HFFc6 (cell line): Measurements from ENCODE around the gene POLR3H. TPM values are rescaled to one million over a fixed set of nuclear protein-coding genes. Genes with fewer than 3 reads are reported as not detected.

ENCODE experiments used
- DNase-seq: peaks from one replicate; pipeline ENCODE4 v3.0.0-alpha.2; 2018
- H3K27ac Mint-ChIP-seq: 2 replicates; pipeline ENCODE4 v1.8.0; 2020; ENCODE audit warnings: mild to moderate bottlenecking, mixed read lengths
- H3K27me3 Mint-ChIP-seq: 2 replicates; pipeline ENCODE4 v1.8.0; 2021; ENCODE audit warnings: mild to moderate bottlenecking, moderate library complexity, mixed read lengths; ENCODE audit not compliant: insufficient read depth
- H3K36me3 Mint-ChIP-seq: 2 replicates; pipeline ENCODE4 v1.8.0; 2021; ENCODE audit warnings: low read depth, mixed read lengths
- H3K4me1 Mint-ChIP-seq: 2 replicates; pipeline ENCODE4 v1.8.0; 2020; ENCODE audit warnings: low read depth, mixed read lengths
- H3K4me3 Mint-ChIP-seq: 2 replicates; pipeline ENCODE4 v1.8.0; 2020; ENCODE audit warnings: mild to moderate bottlenecking, moderate library complexity, mixed read lengths
- H3K9me3 Mint-ChIP-seq: 2 replicates; pipeline ENCODE4 v1.8.0; 2020; ENCODE audit warnings: mild to moderate bottlenecking, mixed read lengths
- CTCF ChIP-seq: fragments of 200-600 bp; sonication (generic); IDR thresholded peaks from 2 replicates; pipeline ENCODE4 v1.5.0; 2021; ENCODE audit warnings: antibody characterized with exemption, mild to moderate bottlenecking
- total RNA-seq, 6 experiments: library from RNA; stranded (reverse); fragmentation: NEBNext Ultra II Directional; extraction: Animal tissue kit (Norgen Biotek cat#: 25700); gene quantifications; 2 replicates in 1 of 6; 3 replicates in 5 of 6; pipeline ENCODE4 v1.2.3, GENCODE V29; 2021

Gene POLR3H
- total RNA-seq, 6 experiments from 2014 or later = 50.9 to 72.1 (median 56.0) TPM

DNA sequence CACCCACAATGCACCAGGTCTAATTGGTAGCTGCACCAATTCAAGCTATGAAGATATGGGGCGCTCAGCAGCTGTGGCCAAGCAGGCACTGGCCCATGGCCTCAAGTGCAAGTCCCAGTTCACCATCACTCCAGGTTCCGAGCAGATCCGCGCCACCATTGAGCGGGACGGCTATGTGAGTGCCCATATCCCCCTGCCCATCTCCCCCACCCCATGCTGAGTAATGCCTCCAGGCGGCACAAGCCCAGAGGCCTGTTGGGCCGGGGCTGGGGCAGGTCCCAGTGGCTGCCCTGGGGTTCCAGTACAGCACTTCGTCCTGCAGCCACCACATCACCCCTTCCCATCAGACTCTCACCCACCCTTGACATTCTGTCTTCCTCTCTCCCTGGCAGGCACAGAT, 21.5 kb downstream of the POLR3H start:
- peak overlapping the region; percentile 69 for H3K27ac Mint-ChIP-seq
- no peak overlapping the region for H3K4me3 Mint-ChIP-seq

DNA sequence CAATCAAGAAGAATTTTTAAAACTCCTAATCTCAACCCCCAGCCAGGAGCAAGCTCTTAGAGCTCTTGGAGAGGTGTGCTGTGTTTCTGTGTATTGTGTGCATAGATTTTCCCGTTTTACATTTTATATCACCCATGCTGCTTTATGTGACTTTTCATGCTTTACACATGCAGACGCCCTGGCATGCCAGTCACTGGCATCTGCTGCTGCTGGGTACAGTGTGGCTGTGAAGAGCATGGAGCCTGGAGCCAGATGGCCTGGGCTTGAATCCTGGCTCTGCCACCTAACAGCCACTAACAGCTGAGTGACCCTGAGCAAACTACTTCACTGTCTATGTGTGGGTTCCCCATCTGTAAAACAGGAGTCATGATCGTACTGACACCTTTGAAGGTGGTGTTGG, 23.1 kb downstream of the POLR3H start:
- Mint-ChIP-seq H3K9me3 (no peaks in the 10 kb centered on the region), H3K4me3 (no peak overlapping the region), H3K27me3 (peaks cover 18% of the 10 kb centered on the region), H3K36me3 (no peaks in the 10 kb centered on the region; the same call in 1 of the 2 replicates), H3K4me1 (peaks cover 11% of the 10 kb centered on the region), H3K27ac (no peak overlapping the region; the same call in 1 of the 2 replicates)
- no peak for DNase-seq
- no peak for TF ChIP-seq CTCF

More for the DNA sequence above, 21.5 kb downstream of the POLR3H start:
- H3K4me1 Mint-ChIP-seq = peaks cover 11% of the 10 kb centered on the region
- no peaks in the 10 kb centered on the region for H3K9me3 Mint-ChIP-seq
- DNase-seq = no peak
- H3K36me3 Mint-ChIP-seq = no peaks in the 10 kb centered on the region; the same call in 1 of the 2 replicates
- TF ChIP-seq CTCF = no peak
- peaks cover 24% of the 10 kb centered on the region for H3K27me3 Mint-ChIP-seq

DNA sequence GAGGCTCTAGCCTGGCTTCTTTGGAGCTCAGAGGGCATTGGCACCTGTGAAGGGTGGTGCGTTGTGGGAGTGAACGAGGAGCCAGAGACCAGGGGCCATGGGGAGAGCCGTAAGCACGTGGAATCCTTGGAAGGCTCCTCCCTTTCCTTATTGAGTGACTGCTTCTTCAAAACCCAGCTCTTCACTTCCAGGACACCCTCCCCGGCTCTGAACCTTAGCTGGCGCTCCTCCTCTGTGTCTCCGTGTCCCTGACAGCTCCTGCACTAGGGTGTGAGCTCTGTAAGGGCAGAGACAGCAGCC, 26.3 kb downstream of the POLR3H start:
- DNase-seq = no peak
- TF ChIP-seq CTCF = peak; percentile 6
- H3K27me3 Mint-ChIP-seq = peaks cover 6% of the 10 kb centered on the region
- H3K9me3 Mint-ChIP-seq = no peaks in the 10 kb centered on the region
- no peak overlapping the region for H3K27ac Mint-ChIP-seq
- peaks cover 8% of the 10 kb centered on the region for H3K4me1 Mint-ChIP-seq
- H3K4me3 Mint-ChIP-seq = no peak overlapping the region
- H3K36me3 Mint-ChIP-seq = peaks cover 6% of the 10 kb centered on the region; the same call in 1 of the 2 replicates

GRCh38 chr22:41517172-41518047, 26.9 kb downstream of the POLR3H start:
- Mint-ChIP-seq H3K4me3 (no peak overlapping the region), H3K27me3 (peaks cover 3% of the 10 kb centered on the region), H3K36me3 (peaks cover 11% of the 10 kb centered on the region), H3K9me3 (no peaks in the 10 kb centered on the region), H3K27ac (no peak overlapping the region), H3K4me1 (peaks cover 14% of the 10 kb centered on the region)
- peak; percentile 94 for TF ChIP-seq CTCF
- peak; percentile 37 for DNase-seq

DNA sequence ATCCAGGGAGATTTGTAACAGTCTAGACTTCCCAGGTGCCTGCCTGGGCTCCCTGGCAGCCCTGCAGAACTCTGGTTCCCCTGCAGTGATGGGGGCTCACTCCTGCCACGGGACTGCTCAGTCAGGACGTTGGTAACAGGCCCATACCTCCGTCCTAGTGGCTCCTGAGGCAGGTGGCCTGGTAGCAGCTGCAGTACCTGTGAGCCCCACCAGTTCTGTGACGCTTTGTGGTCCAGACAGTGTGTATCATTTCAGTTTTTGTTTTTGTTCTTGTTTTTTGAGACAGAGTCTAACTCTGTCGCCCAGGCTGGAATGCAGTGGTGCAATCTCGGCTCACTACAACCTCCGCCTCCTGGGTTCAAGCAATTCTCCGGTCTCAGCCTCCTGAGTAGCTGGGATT, 27.8 kb downstream of the POLR3H start:
- Mint-ChIP-seq H3K27me3 (peaks cover 3% of the 10 kb centered on the region), H3K4me1 (peaks cover 23% of the 10 kb centered on the region), H3K4me3 (no peak overlapping the region), H3K9me3 (no peaks in the 10 kb centered on the region), H3K36me3 (peaks cover 17% of the 10 kb centered on the region), H3K27ac (no peak overlapping the region)
- TF ChIP-seq CTCF = peak; percentile 36
- no peak for DNase-seq
